NCI-H146 treated with DMSO at 0.1 percent for 48 hours (cell line): ENCODE results near the gene METTL22.

Experiments
- DNase-seq: peaks from one replicate; lab custom pipeline; 2025; ENCODE audit not compliant: unreplicated experiment; lab: John Stamatoyannopoulos, UW

METTL22 gene

DNA sequence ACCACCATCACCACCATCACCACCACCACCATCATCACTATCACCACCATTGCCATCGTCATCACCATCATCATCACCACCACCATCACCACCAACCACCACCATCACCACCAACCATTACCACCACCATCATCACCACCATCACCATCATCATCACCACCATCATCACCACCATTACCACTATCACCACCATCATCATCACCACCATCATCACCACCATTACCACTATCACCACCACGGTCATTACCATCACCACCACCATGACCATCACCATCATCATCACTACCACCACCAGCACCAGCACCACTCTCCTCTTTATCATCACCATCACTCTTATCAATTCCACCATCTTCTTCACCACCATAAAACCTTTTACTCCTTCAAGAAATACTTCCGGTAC lies 30.0 kb upstream of the METTL22 start:
- DNase-seq = no peak

DNA sequence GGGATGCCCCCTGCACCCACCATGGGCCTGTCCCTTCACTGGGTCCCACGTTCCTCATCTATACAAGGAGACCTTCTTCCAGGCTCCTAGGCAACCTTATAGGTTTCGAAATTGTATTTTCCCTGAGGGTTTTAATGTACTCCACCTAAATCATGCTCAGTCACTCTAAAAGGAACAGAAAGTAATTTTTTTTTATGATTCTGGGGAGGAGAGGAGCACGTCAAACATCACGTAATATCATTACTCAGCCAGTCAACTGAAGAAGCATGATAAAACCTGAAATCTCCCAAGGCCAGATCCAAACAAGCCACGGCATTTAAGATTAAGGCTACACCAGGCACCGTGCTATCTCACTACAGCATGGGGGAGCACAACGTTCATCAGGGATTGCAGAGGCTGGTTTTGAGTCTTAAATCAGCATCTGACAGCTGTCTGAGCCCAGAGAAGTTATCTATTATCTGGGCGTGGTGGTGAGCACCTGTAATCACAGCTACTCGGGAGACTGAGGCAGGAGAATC lies 27.3 kb upstream of the METTL22 start:
- DNase-seq = no peak

DNA sequence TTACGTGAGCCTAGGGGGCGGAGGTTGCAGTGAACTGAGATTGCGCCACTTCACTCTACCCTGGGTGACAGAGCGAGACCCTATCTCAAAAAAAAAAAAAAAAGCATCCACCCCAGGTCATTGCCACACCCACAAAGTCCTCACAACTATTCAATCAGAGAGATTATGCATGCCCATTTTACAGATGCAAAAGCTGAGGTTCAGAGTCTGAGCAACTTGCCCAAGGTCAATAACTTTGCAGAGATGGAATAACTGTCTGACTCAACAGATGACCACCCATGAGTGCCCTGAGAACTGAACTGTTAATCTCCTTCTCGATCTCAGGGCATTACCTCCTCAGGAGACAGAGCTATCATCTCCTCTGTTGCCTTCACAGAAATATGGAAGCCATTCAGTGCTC lies 25.7 kb upstream of the METTL22 start:
- DNase-seq = no peak

DNA sequence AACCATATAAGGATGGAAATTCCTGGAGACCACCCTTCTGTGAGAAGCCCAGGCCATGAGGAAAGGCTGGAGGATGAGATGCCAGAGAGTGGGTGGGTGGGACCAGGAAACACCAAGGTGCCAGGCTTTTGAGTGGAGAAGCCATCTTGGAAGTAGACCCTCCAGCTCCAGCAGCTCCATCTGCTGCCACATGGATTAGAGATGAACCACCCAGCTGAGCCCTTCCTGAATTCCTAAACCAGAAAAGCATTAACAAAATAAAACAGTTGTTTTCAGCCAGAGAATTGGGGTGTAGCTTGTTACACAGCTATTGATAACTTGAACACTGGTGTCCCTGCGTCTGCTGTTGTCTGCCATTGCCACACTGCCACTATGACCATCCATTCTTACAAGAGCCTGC lies 24.9 kb upstream of the METTL22 start:
- DNase-seq = no peak

DNA sequence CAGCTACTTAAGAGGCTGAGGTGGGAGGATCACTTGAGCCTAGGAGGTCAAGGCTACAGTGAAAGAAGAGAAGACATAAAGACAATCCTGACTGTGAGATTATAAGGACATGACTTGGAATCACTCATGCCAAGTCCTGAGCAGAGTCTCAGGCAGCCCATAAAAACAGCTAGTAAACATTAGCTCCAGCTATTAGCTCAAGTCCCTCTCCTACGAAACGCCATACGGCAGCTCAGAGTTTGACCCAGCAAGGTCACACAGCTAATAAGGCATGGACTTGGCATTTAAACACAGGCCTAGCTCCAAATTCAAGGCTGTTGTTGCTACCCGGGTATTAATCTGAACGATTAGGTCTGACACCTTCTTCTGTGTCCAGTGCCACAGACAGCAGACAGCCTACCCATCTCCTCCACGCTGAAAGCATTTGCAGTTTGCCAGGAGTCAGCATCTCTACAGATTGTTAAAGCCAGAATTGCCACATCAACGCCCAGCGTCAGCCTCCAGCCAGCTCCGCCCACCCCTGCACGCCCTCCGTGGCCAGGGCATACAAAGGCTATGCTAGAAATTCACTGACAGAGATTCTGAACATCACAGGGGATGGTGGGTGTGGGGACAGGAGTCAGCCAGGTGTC lies 21.2 kb upstream of the METTL22 start:
- DNase-seq = no peak

DNA sequence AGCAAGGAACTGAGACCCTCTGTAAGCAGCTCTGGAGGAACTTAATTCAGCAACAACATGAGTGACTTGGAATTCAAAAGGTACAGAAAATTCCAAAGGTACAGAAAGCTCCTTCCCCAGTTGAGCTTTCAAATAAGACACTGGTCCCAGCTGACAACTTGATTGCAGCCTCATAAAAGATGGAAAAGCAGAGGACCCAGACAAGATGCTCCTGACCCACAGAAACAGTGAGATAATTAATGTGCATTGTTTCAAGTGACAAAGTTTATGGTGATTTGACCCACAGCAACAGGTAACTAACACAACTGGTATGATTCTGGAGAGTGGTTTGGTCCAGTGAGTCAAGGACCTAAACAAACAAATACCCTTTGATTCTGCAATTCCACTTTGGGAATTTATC lies 15.9 kb upstream of the METTL22 start:
- no peak for DNase-seq

GRCh38 chr16:8607214-8607613 lies 14.3 kb upstream of the METTL22 start:
- no peak for DNase-seq

GRCh38 chr16:8611122-8611521 lies 10.4 kb upstream of the METTL22 start:
- no peak for DNase-seq

DNA sequence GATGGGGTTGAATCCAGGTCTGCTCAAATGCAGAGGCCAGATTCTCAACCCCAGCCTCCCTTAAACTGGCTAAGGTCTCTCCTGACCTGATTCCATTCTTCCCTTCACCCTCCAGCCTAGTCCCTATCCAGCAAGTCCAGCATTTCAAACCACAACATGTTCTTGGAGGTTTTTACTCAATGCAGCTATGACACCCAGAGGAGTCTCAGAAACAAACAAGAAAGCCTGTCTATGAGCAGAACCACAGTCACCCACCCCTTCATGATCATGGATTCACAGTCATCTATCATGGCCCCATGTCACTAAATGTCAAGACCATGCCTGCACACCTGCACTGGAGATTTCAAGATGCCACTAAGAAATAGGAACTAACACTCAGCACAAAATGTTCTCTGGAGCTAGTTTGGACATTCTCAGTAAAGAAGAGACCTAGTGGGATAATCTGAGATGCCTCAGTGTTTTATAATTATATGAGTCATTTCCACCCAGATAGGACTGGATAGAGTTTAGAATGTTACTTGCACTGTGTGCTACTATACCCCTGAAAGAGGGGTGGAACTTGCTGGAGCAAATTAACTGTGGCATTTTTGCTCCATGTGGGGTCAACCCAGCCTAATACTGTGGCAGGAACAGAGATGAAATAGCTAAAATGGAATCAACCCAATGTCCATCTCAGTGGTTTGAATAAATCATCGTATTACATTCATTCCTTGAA lies 9.5 kb upstream of the METTL22 start:
- no peak for DNase-seq

DNA sequence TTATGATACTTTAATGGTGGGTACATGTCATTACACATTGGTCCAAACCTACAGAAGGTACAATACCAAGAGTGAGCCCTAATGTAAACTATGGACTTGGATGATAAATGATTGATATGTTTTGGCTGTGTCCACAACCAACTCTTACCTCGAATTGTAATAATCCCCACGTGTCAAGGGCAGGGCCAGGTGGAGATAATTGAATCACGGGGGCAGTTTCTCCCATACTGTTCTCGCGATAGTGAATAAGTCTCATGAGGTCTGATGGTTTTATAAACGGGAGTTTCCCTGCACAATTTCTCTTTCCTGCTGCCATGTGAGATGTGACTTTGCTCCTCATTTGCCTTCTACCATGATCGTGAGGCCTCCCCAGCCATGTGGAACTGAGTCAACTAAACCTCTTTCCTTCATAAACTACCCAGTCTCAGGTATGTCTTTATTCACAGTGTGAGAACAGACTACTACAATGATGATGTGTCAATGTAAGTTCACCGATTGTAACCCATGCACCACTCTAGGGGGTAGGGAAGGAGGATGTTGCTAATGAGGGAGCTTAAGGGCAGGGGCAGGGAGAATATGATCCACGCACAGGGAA lies 7.0 kb upstream of the METTL22 start:
- no peak for DNase-seq

DNA sequence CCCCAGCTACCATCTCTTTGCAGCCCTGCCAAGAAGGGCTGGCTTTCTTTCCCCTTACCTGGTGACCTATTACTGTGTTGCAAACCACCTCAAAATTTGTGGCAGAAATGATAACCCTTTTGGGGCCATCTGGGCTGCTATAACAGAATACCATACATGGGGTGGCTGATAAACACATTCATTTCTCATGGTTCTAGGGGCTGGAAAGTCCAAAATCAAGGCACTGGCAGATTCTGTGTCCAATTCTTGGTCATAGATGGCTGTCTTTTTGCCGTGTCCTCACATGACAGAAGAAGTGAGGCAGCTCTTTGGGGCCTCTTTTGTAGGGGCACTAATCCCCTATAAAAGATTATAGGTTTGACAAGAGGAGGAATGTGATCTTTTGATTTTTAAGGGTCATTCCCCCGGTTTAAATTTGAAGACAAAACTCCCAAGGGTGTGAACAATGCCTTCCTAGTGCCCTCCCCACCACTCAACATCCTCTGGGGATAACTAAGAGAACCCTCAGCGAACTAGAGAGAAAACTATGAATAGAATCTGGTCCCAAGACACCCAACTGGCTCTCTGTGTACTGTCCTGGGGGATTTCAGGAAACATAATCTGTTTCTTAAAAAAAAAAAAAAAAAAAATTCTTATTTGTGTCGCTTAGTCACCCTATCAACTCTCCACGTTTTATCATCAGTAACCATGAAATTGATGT lies 1.7 kb upstream of the METTL22 start:
- no peak for DNase-seq

DNA sequence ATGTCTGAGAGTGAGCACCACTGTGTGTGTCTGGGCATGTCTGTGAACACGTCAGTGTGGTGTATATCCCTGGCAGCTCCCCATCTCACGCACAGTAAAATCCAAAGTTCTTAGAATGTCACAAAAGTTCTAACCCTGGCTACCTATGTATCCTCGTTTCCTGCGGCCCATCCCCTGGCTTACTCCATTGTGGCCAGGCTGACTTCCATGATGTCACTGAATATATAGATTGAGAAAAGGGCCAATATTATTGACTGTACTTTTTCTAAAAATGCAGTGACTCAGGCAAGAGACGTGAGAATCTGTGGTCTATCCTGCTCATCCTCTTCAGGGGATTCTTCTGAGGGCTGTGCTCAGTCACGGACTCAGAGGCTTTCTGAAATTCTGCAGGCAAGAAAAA lies 963 bp upstream of the METTL22 start:
- DNase-seq = no peak

DNA sequence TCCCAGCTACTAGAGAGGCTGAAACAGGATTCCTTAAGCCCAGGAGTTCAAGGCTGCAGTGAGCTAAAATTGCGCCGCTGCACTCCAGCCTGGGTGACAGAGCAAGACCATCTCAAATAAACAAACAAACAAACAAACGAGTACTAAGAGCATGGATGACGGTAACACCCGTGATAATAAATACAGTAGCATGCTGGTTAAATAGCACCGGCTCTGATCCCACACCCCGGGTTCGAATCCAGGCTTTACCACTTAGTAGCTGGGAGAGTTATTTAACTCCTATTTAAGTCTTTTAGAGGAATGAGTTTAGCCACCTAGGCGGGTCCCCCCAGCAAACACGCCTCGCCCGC lies 301 bp upstream of the METTL22 start:
- no peak for DNase-seq

GRCh38 chr16:8622315-8622656 lies 788 bp downstream of the METTL22 start:
- DNase-seq = peak; percentile 16

DNA sequence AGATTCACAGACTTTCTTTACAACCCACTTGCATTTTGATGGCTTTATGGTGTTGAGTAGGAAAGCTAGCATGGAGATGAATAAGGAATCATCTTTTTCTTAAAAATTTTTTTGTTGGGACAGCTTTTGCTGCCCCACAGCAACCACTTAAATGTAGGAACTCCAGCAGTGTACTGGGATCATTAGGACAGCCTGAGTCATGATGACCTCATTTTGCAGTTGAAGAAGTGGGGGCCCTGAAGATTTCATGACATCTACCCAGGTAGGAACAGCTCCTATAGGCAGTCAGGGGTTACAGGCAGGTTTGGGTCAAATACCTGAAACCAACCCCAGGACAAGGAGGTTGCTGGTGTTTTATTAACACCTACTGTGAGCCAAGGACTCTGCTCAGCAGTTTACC lies 2.1 kb downstream of the METTL22 start:
- DNase-seq = no peak

DNA sequence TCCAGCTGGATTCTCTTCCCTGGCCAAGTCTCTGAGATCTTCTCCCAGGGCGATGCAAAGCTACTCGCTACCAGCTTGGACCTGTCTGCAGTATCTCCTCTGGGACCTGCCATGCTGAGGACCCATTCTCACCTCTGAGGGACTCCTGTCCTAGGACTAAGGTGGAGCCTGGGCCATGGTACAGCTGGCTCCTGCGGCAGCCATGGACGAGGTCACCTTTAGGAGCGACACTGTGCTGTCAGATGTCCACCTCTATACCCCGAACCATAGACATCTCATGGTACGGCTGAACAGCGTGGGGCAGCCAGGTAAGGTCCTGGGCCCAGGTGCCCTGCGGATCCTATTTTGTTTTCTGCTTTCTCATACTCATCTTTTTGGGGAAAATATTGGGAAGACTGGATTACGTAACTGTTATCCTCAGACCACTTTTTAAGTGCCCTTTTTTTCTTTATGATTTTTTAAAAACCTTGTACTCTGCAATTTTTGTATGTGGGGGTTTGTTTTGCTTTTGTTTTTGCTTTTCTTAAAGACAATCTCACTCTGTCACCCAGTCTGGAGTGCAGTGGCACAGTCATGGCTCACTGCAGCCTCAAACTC lies 4.1 kb downstream of the METTL22 start:
- DNase-seq = no peak

- no peak for DNase-seq
Measured at GRCh38 chr16:8626946-8627345, 5.4 kb downstream of the METTL22 start.

GRCh38 chr16:8627456-8627855 lies 6.0 kb downstream of the METTL22 start:
- DNase-seq = no peak

GRCh38 chr16:8628981-8629725 lies 7.7 kb downstream of the METTL22 start:
- no peak for DNase-seq

GRCh38 chr16:8630255-8630953 lies 8.9 kb downstream of the METTL22 start:
- no peak for DNase-seq
